NCI-H2107 treated with DMSO at 0.1 percent for 48 hours (cell line): ENCODE measurements around the gene TNFRSF6B.
"Not testable (repeated sequence)": the region's sequence is repeated elsewhere in the genome, so short reads cannot be mapped to it uniquely, and the experiment has no call there.

Source experiments
- DNase-seq: peaks from one replicate; lab custom pipeline; 2025; ENCODE audit not compliant: unreplicated experiment; lab: John Stamatoyannopoulos, UW

TNFRSF6B gene

DNA sequence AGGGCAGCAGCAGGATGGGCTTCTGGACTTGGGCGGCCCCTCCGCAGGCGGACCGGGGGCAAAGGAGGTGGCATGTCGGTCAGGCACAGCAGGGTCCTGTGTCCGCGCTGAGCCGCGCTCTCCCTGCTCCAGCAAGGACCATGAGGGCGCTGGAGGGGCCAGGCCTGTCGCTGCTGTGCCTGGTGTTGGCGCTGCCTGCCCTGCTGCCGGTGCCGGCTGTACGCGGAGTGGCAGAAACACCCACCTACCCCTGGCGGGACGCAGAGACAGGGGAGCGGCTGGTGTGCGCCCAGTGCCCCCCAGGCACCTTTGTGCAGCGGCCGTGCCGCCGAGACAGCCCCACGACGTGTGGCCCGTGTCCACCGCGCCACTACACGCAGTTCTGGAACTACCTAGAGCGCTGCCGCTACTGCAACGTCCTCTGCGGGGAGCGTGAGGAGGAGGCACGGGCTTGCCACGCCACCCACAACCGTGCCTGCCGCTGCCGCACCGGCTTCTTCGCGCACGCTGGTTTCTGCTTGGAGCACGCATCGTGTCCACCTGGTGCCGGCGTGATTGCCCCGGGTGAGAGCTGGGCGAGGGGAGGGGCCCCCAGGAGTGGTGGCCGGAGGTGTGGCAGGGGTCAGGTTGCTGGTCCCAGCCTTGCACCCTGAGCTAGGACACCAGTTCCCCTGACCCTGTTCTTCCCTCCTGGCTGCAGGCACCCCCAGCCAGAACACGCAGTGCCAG is at the start of gene TNFRSF6B:
TNFRSF6B (plus strand) TSS at position 25 of the 729 bp plus-strand sequence; CDS start at position 141, 116 bp downstream.
- DNase-seq = no peak

DNA sequence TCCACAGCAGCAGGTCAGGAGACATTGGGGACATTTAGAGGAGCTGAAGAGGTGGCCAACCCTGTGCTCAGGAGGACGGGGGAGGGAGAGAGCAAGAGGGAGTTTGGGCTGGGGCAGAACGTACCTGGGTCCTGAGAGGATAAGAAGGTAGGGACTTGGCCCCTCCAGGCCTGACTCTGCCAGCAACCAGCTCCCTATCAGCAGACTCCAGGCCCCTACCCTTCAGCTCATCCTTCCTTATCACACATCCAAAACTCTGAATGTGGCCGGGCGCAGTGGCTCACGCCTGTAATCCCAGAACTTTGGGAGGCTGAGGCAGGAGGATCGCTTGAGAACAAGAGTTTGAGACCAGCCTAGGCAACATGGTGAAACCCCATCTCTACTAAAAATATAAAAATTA is 48.3 kb upstream of the TNFRSF6B start:
- DNase-seq = no peak

DNA sequence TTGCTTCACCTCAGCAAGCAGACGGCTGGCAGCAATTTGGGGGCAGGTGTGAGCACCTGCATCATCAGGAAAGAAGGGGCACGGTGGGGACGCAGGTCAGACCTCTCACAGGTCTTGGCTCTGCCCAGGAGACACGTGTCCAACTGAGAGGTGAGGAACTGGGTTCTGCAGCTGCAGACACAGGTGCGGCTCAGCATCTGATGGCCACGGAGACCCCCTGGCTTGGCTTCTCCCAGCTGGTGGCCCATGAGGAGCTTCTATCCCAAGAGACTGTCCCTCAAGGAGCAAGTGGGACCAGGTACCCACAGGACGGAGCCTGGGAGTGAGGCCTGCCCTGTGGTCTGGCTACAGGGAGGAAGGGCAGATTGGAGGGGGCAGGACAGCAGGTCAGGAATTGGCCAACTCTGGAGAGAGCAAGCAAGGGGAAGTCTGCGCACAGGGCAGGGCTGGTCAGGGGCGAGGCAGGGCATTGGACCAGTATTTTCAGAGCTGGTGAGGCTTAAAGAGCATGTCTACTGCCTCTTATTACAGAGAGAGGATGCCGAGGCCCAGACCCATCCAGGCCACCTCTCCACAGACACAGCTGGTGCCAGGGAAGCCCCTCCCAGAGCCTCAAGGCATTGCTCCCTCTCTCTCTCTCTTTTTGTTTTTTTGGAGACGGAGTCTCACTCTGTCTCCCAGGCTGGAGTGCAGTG is 47.4 kb upstream of the TNFRSF6B start:
- no peak for DNase-seq

DNA sequence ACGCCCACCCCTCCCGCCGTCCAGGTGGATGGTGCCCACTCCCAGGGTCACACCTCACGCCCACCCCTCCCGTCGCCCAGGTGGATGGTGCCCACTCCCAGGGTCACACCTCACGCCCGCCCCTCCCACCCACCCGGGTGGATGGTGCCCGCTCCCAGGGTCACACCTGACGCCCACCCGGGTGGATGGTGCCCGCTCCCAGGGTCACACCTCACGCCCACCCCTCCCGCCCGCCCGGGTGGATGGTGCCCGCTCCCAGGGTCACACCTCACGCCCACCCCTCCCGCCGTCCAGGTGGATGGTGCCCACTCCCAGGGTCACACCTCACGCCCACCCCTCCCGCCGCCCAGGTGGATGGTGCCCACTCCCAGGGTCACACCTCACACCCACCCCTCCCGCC is 46.0 kb upstream of the TNFRSF6B start:
- DNase-seq = not testable (repeated sequence)

DNA sequence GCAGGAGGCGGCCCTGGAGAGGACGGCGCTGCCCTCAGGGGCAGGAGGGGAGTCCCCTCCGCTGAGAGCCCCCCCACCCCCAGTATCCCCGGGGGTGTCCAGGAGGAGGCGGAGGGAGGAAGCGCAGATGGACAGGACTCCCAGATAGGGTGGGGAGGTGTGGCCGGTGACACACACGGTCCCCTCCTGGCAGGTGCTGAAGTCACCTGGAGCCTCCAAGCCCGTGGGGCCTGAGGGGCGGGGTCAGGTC is 44.6 kb upstream of the TNFRSF6B start:
- no peak for DNase-seq

- DNase-seq = no peak
These were observed 44.1 kb upstream of the TNFRSF6B start for GRCh38 chr20:63652192-63652980.

GRCh38 chr20:63653041-63653973 is 43.1 kb upstream of the TNFRSF6B start, which contains the start of gene STMN3:
Gene STMN3, minus strand, starts transcription at chr20:63653424. Its CDS starts 79 bp downstream, at chr20:63653345.
- DNase-seq = peak; percentile 77

- no peak for DNase-seq
These were observed 42.3 kb upstream of the TNFRSF6B start for GRCh38 chr20:63653974-63654668.

DNA sequence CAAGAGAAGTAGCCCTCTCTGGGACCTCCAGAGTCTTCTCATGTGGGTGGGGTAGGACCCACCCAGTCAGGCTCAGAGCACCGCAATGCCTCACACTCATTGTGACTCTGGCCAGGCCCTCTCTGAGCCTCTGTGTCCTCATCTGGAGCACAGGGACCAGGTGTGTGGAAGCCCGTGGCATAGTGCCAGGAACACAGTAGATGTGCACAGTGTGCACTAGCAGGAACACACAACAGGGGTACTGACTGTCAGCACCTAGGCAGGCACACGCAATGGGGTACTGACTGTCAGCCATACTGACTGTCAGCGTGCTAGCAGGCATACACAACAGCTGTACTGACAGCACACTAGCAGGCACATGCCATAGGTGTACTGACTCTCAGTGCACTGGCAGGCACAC is 41.2 kb upstream of the TNFRSF6B start:
- DNase-seq = no peak

GRCh38 chr20:63656451-63656850 is 40.0 kb upstream of the TNFRSF6B start:
- DNase-seq = no peak

GRCh38 chr20:63657260-63657936 is 39.1 kb upstream of the TNFRSF6B start:
- DNase-seq = no peak

- DNase-seq = peak; percentile 92
These were observed 38.3 kb upstream of the TNFRSF6B start, which contains the start of gene RTEL1 for GRCh38 chr20:63657937-63658748. Gene RTEL1, plus strand, starts transcription at chr20:63658312. Its CDS starts 1,091 bp downstream, at chr20:63659403.

GRCh38 chr20:63658749-63659187 is 37.7 kb upstream of the TNFRSF6B start:
- no peak for DNase-seq

- no peak for DNase-seq
These were observed 37.1 kb upstream of the TNFRSF6B start for GRCh38 chr20:63659370-63659769.

- DNase-seq = not testable (repeated sequence)
These were observed 36.3 kb upstream of the TNFRSF6B start for GRCh38 chr20:63660174-63660573.

DNA sequence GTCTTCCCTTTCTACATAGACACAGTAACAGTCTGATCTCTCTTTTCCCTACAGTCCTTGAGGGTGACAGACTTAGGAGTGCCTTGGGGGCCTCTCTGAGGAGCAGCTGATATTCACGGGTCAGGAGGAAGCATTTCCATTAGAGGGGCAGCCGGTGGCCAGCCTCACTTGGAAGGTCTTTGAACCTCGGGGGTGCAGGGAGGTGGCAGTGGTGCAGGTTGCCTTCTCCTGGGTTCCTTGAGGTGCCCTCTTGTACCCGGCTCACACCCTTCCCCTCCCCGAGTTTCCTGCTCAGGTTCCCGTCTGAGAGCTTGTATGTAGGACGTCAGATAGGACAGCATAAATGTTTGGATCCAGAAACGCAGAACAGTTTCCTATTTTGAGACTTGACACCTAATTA is 35.8 kb upstream of the TNFRSF6B start:
- no peak for DNase-seq

GRCh38 chr20:63661108-63661507 is 35.3 kb upstream of the TNFRSF6B start:
- DNase-seq = no peak

- no peak for DNase-seq
These were observed 34.3 kb upstream of the TNFRSF6B start for GRCh38 chr20:63661959-63662812.
